Measurements from ENCODE around the gene CYB5A.
"Not testable (repeated sequence)": the region's sequence is repeated elsewhere in the genome, so short reads cannot be mapped to it uniquely, and the experiment has no call there.

The CYB5A gene

DNA sequence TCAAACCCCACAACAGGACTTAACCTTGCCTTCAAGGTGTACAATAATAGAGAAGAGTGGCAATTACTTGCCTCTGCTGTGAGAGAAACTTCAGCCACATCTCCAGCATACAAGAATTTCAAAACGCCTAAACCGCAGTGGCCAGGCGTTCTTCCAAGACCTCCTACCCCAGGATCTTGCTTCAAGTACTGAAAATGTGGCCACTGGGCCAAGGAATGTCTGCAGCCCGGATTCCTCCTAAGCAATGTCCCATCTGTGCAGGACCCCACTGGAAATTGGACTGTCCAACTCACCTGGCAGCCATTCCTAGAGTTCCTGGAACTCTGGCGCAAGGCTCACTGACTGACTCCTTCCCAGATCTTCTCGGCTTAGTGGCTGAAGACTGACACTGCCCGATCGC, 2.8 kb upstream of the CYB5A start:
- no peak for DNase-seq (ENCODE audit: low spot score)

DNA sequence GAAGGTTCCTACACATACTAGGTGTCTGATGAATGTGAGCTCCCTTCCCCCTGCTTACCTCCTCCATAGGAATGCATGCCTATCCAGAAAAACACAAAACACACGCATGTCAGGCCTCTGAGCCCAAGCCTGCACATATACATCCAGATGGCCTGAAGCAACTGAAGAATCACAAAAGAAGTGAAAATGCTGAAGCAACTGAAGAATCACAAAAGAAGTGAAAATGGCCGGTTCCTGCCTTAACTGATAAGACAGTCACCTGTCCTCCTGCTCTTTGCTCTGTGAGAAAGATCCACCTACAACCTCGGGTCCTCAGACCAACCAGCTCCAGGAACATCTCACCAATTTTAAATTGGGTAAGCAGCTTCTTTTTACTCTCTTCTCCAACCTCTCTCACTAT, 1.2 kb upstream of the CYB5A start:
- DNase-seq (ENCODE audit: low spot score) = not testable (repeated sequence)

DNA sequence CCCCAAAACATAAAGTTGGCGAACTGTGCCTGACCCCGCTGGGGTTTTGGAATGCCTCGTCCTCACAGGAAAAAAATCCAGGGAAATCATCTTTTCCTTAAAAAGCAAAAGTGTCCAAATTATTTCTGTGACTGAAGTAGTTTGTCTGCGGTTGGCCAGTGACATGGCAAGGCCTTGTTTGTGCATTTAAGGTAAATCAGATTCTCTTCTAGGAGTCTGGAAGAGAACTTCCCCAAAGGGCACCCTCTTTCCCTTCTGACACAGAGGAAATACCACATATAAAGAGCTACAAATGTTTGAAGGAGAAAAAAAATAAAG, 737 bp upstream of the CYB5A start:
- peak; percentile 4 for DNase-seq (ENCODE audit: low spot score)

DNA sequence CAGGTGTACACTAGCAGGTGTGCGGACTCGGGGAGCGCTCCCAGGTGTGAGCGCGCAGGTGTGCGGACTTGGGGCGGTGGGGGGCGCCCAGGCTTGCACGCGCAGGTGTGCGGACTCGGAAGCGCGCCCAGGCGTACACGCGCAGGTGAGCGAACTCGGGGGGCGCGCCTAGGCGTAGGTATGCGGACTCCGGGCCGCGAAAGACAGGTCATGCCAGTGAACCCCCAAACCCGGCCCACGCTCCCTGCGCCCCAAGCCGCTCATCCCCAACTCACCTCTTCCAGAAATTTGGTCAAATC, 342 bp downstream of the CYB5A start:
- no peak for DNase-seq (ENCODE audit: low spot score)

DNA sequence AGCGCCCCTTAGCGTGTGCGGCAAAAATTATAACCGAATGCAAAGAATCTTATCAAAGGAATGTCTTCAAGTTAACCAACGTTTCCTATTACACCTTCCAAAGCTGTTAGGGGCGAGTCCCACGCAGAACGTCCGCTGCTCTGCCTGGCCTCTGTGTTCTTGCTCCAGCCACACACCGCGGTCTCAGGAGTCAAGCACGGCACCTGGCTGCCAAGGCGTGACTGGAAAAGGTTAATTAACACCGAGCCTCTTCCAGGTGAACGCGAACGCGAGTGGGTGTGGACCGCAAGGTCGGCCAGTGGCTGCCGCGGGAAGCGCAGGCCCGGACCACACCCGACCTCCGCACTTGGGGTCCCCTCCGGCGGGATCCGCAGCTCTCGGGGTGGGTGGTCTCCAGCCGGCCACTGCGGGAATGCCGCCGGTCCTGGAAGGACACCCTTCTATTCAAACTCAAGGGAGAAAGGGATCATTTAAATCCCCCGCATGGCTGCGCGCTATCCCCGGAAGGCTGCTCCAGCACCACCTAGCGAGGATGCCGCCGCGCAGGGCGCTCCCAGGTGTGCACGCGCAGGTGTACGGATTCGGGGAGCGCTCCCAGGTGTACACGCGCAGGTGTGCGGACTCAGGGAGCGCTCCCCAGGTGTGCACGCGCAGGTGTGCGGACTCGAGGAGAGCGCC, 830 bp downstream of the CYB5A start:
- no peak for DNase-seq (ENCODE audit: low spot score)

DNA sequence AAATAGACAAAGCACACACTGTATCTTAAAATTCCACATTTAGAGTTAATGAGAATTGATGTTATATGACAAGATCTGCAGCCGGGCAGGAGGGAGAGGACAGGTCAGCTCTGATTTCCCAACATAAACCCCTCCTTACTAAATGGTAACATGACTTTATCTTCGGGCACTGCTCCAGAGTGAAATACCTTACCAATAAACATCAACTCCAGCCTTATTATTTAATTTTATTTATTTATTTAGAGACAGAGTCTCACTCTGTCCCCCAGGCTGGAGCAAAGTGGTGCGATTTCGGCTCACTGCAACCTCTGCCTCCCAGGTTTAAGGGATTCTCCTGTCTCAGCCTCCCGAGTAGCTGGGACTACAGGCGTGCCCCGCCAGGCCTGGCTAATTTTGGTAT, 1.7 kb downstream of the CYB5A start:
- no peak for DNase-seq (ENCODE audit: low spot score)

DNA sequence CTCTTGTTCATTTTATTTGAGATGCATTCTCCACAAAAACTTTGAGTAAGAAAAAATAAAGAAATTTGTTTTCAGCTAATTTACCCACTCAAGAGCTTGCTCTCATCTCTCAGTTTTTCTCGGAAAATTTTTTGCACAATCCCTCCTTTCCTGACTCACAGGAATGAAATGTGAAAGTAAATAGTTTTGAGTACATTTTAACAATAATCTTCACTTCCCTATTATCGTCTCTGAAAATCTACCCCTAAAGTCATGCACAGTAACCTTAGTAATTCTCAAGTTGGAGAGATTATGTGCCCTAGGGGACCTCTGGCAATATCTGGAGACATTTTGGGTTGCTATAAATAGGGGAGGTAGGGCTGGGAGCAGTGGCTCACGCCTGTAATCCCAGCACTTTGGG, 2.6 kb downstream of the CYB5A start:
- no peak for DNase-seq (ENCODE audit: low spot score)

DNA sequence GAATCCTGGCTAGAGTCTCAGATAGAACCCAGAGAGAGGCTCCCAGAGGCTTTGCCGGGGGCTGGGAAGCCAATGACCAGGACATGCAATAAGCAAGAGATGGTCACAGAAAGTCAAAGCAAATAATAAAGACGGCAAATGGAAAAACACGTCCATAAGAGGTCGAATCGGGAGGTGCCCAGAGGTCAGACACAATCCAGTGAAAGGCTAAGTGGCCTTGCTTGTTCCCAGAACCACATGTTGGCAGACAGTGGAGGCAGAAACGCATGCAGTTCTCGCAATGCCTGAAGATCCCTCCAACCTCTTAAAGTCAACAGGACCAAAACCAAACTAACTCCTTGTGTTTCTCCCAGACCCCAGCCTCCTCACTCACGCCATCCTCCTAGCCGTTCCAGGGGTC, 3.0 kb downstream of the CYB5A start:
- no peak for DNase-seq (ENCODE audit: low spot score)

DNA sequence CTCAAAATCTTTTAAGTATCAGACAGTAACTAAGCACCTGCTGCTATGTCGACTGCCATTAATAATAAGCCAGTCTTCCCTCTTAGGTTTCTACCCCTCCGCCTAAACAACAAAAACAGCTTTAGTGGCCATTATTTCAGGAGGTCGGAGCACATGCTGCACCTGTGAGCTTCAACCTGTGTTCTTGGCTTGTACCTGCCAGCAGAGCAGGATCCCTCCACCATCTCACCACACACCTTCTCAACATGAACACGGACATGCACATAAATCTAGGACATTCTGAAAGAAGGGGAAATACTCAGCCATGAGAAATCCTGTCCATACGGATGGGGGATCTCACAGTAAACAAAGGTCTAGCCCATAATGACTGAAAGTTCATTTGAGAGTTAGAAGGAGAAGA, 3.7 kb downstream of the CYB5A start:
- no peak for DNase-seq (ENCODE audit: low spot score)

DNA sequence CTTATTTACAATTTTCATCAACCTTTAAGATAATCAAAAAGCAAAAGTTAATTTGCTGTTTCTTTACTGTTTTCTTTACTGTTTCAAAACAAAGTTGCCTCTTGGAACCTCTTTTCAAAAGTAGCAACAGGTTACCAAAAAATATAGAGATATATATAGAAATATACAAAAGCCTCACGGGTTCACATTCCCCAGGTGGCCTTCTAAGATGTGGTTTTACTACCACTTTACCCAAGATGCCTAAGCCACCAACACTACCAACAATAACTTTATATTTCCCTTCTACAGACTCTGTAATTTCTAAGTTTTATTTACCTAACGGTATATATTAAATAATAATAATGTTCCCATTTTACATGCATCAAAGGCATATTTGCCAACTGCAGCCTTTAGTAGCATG, 4.9 kb downstream of the CYB5A start:
- no peak for DNase-seq (ENCODE audit: low spot score)

DNA sequence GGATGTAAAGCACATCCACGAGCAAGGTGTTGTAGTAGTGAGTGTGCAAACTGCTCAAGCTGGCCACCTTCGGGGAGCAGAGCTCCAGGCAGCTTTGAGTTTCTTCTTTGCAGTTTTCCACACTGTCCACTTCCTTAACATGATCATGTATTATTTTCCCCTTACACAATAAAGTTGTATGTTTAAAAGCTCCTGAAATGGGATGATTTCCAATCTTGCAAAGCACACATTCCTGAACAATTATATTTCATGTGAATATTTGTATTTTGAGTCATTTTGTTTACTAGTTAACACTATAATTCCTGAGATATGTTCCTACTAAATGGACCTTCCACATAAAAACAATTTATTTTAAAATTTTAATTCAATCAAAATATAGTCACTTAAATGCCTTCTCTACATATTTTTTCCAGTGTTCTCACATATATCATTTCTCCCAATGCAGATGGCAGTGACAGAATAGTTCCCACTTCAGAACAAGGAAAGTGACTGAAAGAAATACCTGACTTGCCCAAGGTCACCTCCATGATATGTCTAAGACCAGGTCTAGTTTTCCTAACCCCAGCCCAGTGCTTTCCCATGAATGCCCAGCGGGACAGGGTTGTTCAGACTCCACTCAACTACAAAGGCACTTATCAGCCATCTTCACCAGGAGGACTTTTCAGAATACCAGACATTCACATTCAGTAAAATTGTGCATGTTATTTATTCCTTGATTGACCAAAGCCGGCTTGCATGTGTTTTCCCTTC, 5.5 kb downstream of the CYB5A start:
- DNase-seq (ENCODE audit: low spot score) = no peak

DNA sequence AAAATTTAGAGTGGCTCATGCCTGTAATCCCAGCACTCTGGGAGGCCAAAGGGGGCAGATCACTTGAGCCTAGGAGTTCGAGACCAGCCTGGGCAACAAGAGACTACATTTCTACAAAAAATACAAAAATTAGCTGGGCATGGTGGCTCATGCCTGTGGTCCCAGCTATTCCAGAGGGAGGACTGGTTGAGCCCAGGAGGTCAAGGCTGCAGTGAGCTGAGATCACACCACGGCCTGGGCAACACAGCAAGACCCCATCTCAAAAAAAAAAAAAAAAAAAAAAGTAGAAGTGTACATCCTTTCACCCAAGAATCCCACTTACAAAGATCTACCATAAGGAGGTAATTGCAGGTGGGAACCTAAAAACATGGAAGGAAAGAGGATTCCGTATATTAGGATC, 6.2 kb downstream of the CYB5A start:
- not testable (repeated sequence) for DNase-seq (ENCODE audit: low spot score)

DNA sequence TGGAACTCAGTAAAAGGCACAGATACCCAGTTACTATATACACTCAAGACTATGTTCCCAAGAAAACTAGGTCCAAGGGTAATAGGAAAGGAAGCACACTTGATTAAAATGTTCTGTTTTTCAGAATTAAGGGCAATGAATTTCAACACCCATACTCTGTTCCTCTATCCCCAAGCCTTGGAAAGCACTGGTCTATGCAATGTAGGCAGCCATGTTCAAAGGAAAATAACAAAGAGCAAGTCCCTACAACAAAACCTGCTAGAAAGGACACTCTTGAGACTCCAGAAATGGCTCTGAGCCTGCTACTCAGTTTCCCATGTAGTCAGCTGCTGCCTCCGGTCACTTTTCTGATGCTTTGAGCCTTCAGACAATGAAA, 6.8 kb downstream of the CYB5A start:
- DNase-seq (ENCODE audit: low spot score) = no peak

DNA sequence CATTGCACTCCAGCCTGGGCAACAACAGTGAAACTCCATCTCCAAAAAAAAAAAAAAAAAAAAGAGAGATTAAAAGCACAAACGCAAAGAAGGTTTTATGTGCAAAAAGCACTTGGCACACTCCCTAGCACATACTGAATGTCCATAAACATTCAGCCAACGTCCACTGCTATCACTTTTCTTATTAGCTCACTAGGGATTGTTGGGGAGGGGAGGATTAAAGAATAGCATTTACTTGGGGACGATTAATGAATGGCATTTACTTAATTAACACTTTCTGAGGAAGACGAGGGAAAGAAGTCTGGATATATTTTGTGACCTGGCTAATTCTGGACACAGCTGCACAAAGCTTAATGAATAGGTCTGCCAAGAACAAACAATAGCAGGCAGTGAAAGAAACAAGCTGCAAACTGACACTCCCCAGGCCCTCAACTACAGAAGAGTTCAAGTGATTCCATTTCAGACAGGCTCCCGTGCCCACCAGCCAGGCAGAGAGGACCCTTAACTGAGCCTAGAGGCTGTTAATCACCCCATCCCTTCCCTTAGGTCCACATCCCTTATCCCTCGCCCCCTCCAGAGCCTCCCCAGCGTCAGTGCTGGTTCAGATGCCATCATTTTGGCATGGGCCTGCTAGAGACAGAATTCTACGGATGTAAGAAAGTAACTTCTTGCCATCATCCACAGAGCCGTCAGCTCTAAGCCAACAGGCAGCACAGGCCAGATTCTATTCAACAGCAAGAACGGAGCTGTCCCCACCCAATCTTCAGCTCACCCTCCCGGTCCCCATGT, 7.4 kb downstream of the CYB5A start:
- DNase-seq (ENCODE audit: low spot score) = no peak

DNA sequence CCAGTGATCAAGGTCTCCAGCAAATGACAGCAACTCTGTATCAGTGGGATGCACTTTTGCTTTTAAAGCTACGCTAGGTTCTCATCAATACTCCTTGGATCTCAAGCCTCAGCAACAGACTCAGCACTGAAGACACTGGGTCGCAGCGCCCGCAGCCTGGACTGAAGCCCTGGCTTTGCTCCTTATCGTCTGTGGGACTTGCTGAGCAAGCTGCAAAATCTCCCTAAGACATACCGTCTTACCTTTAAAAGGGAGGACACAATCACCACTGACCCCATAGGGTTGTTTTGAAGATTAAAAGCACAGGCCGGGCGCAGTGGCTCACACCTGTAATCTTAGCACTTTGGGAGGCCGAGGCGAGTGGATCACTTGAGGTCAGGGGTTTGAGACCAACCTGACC, 8.1 kb downstream of the CYB5A start:
- DNase-seq (ENCODE audit: low spot score) = no peak

DNA sequence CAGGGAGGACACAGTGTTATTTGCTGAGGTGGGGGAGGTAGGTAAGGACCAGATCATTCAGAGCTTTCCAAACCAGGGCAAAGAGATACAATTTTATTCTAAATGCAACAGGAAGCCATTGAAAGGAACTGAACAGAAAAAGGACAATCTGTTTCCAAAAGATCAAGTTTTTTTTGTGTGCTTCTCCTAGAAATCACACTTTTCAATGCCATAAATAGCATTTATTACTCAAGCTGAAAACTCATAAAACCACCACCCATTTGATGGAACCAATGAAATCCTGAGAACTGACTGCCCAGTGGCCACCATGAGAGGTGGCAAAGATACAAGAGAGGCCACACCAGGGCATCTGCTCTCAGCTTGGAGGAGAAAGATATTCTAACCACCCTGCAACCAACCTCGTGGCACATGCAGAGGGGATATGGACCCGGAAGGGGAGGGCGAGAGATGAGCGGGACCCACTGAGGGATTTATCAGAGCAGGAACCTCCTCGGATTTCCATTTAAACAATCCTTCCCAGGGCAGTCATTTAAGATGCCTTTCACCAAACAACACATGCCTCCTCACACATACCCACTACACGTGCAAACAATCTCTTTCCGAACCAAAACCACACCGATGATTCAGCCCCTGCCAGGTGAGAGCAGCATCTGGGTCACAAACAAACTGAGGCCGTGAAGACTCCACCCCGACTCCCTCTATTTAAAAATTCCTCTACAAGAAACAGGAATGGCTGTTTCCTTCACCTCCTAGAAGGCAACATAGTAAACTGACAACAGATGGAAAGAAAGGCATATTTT, 8.8 kb downstream of the CYB5A start:
- no peak for DNase-seq (ENCODE audit: low spot score)

DNA sequence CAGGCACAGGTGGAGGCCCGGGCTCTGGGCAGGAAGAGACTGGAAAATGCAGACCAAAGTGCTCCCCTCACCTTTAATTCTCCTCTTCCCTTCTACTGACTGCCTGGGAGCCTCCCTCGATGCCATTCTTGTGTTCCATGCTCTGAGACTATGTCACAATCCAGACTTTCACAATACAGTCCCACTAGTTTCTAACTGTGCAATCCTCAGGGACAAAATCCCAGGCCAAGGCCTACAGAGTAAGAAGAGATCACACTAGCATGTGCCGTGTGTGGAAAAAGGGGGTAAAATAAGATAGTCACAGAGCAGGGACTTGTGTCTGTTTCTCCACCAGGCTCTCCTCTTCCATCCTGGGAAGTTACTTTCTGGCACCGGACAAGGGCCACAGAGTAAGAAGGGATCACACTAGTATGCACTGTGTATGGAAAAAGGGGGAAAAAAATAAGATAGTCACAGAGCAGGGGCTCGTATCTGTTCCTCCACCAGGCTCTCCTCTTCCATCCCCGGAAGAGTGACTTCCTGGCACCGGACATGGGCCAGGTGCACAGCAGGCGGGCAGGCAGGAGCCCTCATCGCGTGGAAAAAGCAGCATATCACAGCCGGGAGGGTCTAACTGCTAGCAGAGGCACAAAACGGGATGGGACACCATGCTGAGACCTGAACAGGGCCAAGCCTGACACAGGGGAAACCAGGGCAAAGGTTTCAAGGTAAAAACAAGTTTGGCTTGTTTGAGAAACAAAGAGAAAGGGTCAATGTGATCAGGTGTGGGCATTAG, 9.6 kb downstream of the CYB5A start:
- DNase-seq (ENCODE audit: low spot score) = no peak

DNA sequence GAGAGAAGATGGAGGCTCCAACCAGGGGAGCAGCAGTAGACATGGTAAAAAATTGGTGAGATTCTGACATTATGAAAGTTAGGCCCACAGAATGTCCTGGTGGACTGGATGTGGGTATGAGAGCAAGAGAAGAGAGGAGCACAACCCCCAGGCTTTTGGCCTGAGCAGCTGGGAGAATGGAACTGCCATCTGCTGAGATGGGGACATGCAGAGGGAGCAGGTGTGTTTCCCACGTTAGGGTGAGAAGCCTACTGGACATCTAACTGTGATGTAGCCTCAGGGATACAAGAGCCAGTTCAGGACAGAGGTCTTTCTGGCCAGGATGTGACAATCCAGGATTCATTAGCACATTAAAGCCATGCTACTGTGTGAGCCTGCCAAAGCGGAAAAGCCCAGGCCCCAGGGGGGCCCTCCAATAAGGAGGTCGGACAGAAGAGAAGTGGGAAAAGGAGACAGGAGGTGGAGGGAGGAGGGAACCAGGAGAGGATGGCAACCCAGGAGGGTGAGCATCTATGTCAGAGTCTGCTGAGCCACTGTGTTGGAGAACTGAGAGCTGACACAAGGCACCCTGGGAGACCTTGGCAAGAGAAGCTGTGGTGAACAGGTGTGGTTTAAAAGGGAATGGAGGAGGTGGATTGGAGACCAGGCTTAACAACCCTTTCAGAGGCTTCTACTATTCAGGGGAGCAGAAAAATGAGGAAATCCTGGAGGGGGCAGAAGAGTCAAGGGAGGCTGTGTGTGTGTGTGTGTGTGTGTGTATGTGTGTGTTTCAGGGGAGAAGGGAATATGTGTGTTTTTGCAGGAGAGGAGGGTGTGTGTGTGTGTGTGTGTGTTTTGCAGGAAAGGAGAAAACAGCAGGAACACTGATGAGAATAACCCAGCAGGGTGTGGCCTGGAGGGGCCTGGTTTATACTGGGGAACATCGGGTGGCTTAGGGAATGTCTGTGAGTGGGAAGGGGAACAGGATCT, 10.5 kb downstream of the CYB5A start:
- no peak for DNase-seq (ENCODE audit: low spot score)

DNA sequence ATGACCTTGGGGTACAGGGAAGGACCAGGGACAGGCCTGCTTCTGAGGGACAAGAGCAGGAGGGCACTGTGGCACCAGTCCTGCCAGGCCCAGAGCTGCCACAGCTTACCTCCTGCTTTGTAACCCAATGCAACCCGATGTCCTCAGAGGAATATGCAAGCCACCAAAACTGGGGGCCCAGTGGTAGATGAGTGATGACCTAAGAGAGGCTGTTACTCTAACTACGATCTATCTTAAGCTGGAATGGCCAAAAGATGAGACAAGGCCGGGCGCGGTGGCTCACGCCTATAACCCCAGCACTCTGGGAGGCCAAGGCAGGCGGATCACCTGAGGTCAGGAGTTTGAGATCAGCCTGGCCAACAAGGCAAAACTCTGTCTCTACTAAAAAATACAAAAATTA, 12.8 kb downstream of the CYB5A start:
- DNase-seq (ENCODE audit: low spot score) = no peak

DNA sequence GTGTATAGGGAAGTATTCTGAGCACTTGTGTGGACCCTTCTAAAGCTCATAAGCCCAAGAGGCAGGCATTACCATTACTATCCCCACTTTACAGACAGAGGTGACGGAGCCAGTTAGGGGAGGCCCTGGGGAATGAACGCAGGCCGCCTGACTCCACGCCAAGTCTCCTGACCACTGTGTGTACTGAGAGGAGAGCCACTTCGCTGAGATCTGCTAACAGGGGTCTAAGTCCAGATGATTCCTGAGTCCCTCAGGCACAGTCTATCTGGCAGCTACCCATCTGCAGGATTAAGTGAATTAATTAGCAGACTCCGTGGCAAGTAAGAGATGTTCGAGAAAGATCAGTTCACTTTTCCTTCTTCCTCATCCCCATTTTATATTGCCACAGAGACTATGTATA, 13.7 kb downstream of the CYB5A start:
- no peak for DNase-seq (ENCODE audit: low spot score)

DNA sequence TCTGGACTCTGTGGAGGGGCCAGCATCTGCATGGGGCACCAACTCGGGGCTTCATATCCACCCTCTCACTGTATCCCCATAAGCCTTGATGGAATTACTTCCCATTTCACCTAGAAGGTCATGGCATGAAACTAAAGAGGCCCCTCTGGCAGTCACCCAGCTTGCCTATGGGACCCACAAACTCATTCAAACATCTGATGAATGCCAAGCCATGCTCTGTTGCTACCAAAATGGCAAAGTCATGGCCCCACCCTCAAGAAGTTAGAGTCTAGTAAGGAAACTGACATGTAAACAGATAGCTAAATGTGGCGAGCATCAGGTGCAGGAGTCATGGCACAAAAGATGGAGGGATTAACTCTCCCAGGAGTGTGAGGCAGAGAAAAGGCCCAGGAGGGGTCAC, 14.5 kb downstream of the CYB5A start:
- no peak for DNase-seq (ENCODE audit: low spot score)

Data from RKO (cell line).